GM12878 (cell line): Measurements from ENCODE around the gene PAPPA. TPM values are rescaled to one million over a fixed set of nuclear protein-coding genes. Genes with fewer than 3 reads are reported as not detected.

Experiments used
- ATAC-seq: fragments of 200-7000 bp; cut with Tn5 transposase; 3 replicates; pipeline ENCODE4 v1.9.1; 2020; ENCODE audit warnings: mild to moderate bottlenecking, moderate library complexity
- BruUV-seq: library from RNA; stranded (reverse); fragments of 400-500 nt; replicated peaks from 2 replicates; lab custom pipeline; 2021; lab: Mats Ljungman, UMichigan
- CTCF ChIA-PET: fragments of 300-600 bp; sonication (Branson Sonifier 250); formaldehyde crosslinking; extraction: SDS; loops from one replicate; lab custom pipeline; 2021; ENCODE audit warnings: inconsistent platforms; lab: Yijun Ruan, JAX
- POLR2A ChIA-PET: fragments of 350-600 bp; formaldehyde crosslinking; extraction: SDS; loops from one replicate; lab custom pipeline; 2021; ENCODE audit warnings: inconsistent platforms; lab: Charles Lee
- RAD21 ChIA-PET: fragments of 300-600 bp; sonication (Branson Sonifier 250); formaldehyde crosslinking; loops from one replicate; lab custom pipeline; 2023; ENCODE audit warnings: antibody characterized with exemption; ENCODE audit not compliant: unreplicated experiment; lab: Charles Lee
- SMC1A ChIA-PET: fragments of 300-600 bp; sonication (Branson Sonifier 250); formaldehyde crosslinking; loops from one replicate; lab custom pipeline; 2023; ENCODE audit not compliant: unreplicated experiment, uncharacterized antibody; lab: Charles Lee
- DNase-seq: peaks from one replicate; pipeline ENCODE4 v3.0.0-alpha.2; 2011; ENCODE audit warnings: low read depth, low spot score
- FAIRE-seq: peaks from 3 replicates; lab custom pipeline; 2011; peaks lifted over from hg19 to GRCh38; lab: Jason Lieb, UNC
- H2AFZ ChIP-seq: 2 replicates; pipeline ENCODE4 v1.6.0; 2011; ENCODE audit warnings: low read depth, low read length, control low read depth; ENCODE audit not compliant: control insufficient read depth
- H3K27ac ChIP-seq: 2 replicates; pipeline ENCODE4 v1.5.1; 2011; ENCODE audit warnings: control low read depth; ENCODE audit not compliant: control insufficient read depth, insufficient read depth
- H3K27me3 ChIP-seq, 2 experiments: replicated peaks in 1 of 2; 2 replicates each; pipeline versions ENCODE4 v1.6.0 to v1.6.1; 2011; ENCODE audit warnings: low read length in 1 of 2; ENCODE audit not compliant: control insufficient read depth in 2 of 2, insufficient read depth in 2 of 2
- H3K36me3 ChIP-seq, 2 experiments: 2 replicates each; pipeline ENCODE4 v1.5.1; 2011; ENCODE audit warnings: low read length in 1 of 2; ENCODE audit not compliant: control insufficient read depth in 2 of 2, insufficient read depth in 2 of 2
- H3K4me1 ChIP-seq: 2 replicates; pipeline ENCODE4 v1.6.1; 2011; ENCODE audit warnings: mild to moderate bottlenecking, low read length, moderate library complexity, mixed read lengths; ENCODE audit not compliant: control insufficient read depth, insufficient read depth
- H3K4me2 ChIP-seq: 2 replicates; pipeline ENCODE4 v1.6.0; 2011; ENCODE audit warnings: control low read depth; ENCODE audit not compliant: control insufficient read depth, insufficient read depth
- H3K4me3 ChIP-seq: fragments of 200-600 bp; sonication (generic); 2 replicates; pipeline ENCODE4 v1.5.1; 2016
- H3K79me2 ChIP-seq: 2 replicates; pipeline ENCODE4 v1.6.0; 2011; ENCODE audit warnings: low read length; ENCODE audit not compliant: control insufficient read depth, insufficient read depth
- H3K9ac ChIP-seq: 2 replicates; pipeline ENCODE4 v1.8.0; 2011; ENCODE audit warnings: low read length, control low read depth, mixed read lengths; ENCODE audit not compliant: control insufficient read depth, insufficient read depth
- H3K9me3 ChIP-seq: replicated peaks from 3 replicates; pipeline ENCODE4 v1.5.1; 2011; ENCODE audit warnings: mild to moderate bottlenecking, low read length; ENCODE audit not compliant: control insufficient read depth, insufficient read depth
- H4K20me1 ChIP-seq: 2 replicates; pipeline ENCODE4 v1.6.0; 2011; ENCODE audit not compliant: control insufficient read depth, insufficient read depth
- CHD1 ChIP-seq: IDR thresholded peaks from 2 replicates; pipeline ENCODE4 v1.6.1; 2012; ENCODE audit warnings: low read depth, low read length, improper control_type of control experiment
- CREM ChIP-seq: IDR thresholded peaks from 2 replicates; pipeline ENCODE4 v1.6.1; 2014; ENCODE audit warnings: antibody characterized with exemption, low read depth
- MEF2A ChIP-seq: IDR thresholded peaks from 2 replicates; pipeline ENCODE4 v1.6.1; 2011; ENCODE audit warnings: low read depth, mild to moderate bottlenecking, low read length, moderate library complexity; ENCODE audit not compliant: insufficient read depth
- PBX3 ChIP-seq: IDR thresholded peaks from 2 replicates; pipeline ENCODE4 v1.6.1; 2011; ENCODE audit warnings: mild to moderate bottlenecking, low read depth, low read length, moderate library complexity; ENCODE audit not compliant: insufficient replicate concordance
- RB1 ChIP-seq: fragments of 450-650 bp; formaldehyde crosslinking; IDR thresholded peaks from 2 replicates; pipeline ENCODE4 v1.6.1; 2017; ENCODE audit warnings: mild to moderate bottlenecking, borderline replicate concordance
- SMARCA5 ChIP-seq: fragments of 450-650 bp; IDR thresholded peaks from 2 replicates; pipeline ENCODE4 v1.6.1; 2017; ENCODE audit warnings: mild to moderate bottlenecking
- SRF ChIP-seq, 2 experiments: IDR thresholded peaks; 2 replicates each; pipeline ENCODE4 v1.6.1; 2011; ENCODE audit warnings: low read depth in 2 of 2, low read length in 2 of 2, mild to moderate bottlenecking in 1 of 2, moderate library complexity in 1 of 2
- STAT1 ChIP-seq: fragments of 450-650 bp; conservative IDR thresholded peaks from 2 replicates; pipeline ENCODE4 v1.6.1; 2014; ENCODE audit warnings: antibody characterized with exemption, mild to moderate bottlenecking
- WRNIP1 ChIP-seq: IDR thresholded peaks from 2 replicates; pipeline ENCODE4 v1.6.1; 2011; ENCODE audit warnings: low read depth, low read length, improper control_type of control experiment, borderline replicate concordance
- ZNF217 ChIP-seq: fragments of 450-650 bp; IDR thresholded peaks from 2 replicates; pipeline ENCODE4 v1.6.1; 2017; ENCODE audit warnings: antibody characterized with exemption, mild to moderate bottlenecking
- WGBS: methylation state at CpG from one replicate; pipeline ENCODE4 v1.1.6; 2016; ENCODE audit warnings: low lambda C conversion rate; ENCODE audit not compliant: insufficient replicate concordance, insufficient coverage; ENCODE audit errors: missing lambda C conversion rate; 5-methylcytosine and 5-hydroxymethylcytosine counted together
- in situ Hi-C: fragments of 300-500 bp; cut with MboI; formaldehyde crosslinking; loops from 9 replicates; pipeline ENCODE4 v1.14.3; 2018; ENCODE audit warnings: mixed read lengths
- intact Hi-C: fragments of 100-400 bp; cut with micrococcal nuclease; formaldehyde crosslinking; loops from one replicate; pipeline ENCODE4 v1.14.2; 2022; ENCODE audit not compliant: unreplicated experiment
- polyA plus RNA-seq, 11 experiments: library from polyadenylated mRNA; depleted of rRNA in 4 of 11; unstranded in 6 of 11; stranded (reverse) in 5 of 11; fragments of >200 nt; fragmentation: Nextera tagmentation in 4 of 11; fragmentation: Illumina TruSeq in 1 of 11; extraction: Ambion mirVana in 4 of 11; extraction: Trizol in 1 of 11; gene quantifications; 1 replicate in 1 of 11; 2 replicates in 10 of 11; pipeline versions ENCODE4 v1.2.1 to v1.2.3, GENCODE V29; 2011 to 2016; ENCODE audit warnings: inconsistent platforms in 2 of 11, missing spikeins in 2 of 11, low read depth in 1 of 11
- total RNA-seq, 4 experiments: library from RNA; depleted of rRNA in 3 of 4; stranded (reverse); fragments of >200 nt in 3 of 4; fragmentation: Illumina TruSeq in 1 of 4; extraction: Trizol in 1 of 4; gene quantifications; 2 replicates each; pipeline versions ENCODE4 v1.2.1 to v1.2.3, GENCODE V29; 2013 to 2021
- TF ChIP-seq, protein P1 (sequence below): fragments of 450-650 bp; IDR thresholded peaks from 2 replicates; pipeline ENCODE4 v1.6.1; 2016; ENCODE audit warnings: mild to moderate bottlenecking, moderate library complexity, borderline replicate concordance
- TF ChIP-seq, protein P2 (sequence below): fragments of 450-650 bp; IDR thresholded peaks from 2 replicates; pipeline ENCODE4 v1.6.1; 2017; ENCODE audit warnings: mild to moderate bottlenecking, moderate library complexity
- TF ChIP-seq, protein P3 (sequence below): fragments of 450-650 bp; IDR thresholded peaks from 2 replicates; pipeline ENCODE4 v1.6.1; 2017; ENCODE audit warnings: mild to moderate bottlenecking, low read depth, inconsistent platforms; ENCODE audit not compliant: poor library complexity, severe bottlenecking

Gene PAPPA
- total and polyA plus RNA-seq, 10 of the 15 experiments (the other 5 are each of a cell fraction or from before 2014, with no cell fraction given): under 0.01 to 0.19 (median 0.02) TPM; not detected in 4

DNA sequence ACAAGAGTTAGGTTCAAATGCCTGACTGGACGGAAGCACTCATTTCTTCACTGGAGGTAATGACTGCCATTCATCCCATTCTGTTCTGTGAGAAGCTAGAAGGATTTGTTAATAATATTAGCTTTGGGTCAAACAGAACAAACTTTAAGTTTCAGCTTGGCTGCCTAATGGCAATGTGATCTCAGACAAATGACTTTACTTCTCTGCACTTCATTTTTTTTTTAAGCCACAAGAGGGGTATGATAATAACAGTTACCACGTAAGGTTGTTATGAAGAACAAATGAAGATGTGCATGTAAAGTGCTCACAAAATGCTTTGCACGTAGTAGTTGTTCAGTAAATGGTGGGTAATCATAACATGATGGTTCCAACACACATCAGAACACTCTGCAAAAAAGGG is 199.4 kb downstream of the PAPPA start:
- WGBS: 6% methylated on average over 3 of the region's 3 CpGs
- intact Hi-C loops: no loop called here
- Histone ChIP-seq H2AFZ (no peak overlapping the region), H3K27me3 (no peaks in the 10 kb centered on the region), H3K79me2 (no peaks in the 10 kb centered on the region), H3K27ac (no peak overlapping the region), H3K9ac (no peak overlapping the region), H3K4me1 (no peaks in the 10 kb centered on the region), H3K4me2 (no peak overlapping the region), H4K20me1 (no peaks in the 10 kb centered on the region), H3K36me3 (no peaks in the 10 kb centered on the region), H3K9me3 (no peaks in the 10 kb centered on the region), H3K4me3 (no peak overlapping the region)
- RAD21 ChIA-PET: no interaction called here
- FAIRE-seq (no peak), ATAC-seq (no peak), DNase-seq (no peak)
- in situ Hi-C loops: no loop called here
- BruUV-seq: no TSS peak
- SMC1A ChIA-PET: no interaction called here
- CTCF ChIA-PET: interaction anchor here (1.2 kb wide), 1 partner anchor 142 kb away, joined by 3 read pairs; no protein-coding TSS in a partner anchor
- POLR2A ChIA-PET: no interaction called here
- TF ChIP-seq STAT1: no peak
- no peak for TF ChIP-seq RB1
- TF ChIP-seq WRNIP1: no peak
- TF ChIP-seq CHD1: no peak
- TF ChIP-seq ZNF217: no peak
- TF ChIP-seq, protein P1, sequence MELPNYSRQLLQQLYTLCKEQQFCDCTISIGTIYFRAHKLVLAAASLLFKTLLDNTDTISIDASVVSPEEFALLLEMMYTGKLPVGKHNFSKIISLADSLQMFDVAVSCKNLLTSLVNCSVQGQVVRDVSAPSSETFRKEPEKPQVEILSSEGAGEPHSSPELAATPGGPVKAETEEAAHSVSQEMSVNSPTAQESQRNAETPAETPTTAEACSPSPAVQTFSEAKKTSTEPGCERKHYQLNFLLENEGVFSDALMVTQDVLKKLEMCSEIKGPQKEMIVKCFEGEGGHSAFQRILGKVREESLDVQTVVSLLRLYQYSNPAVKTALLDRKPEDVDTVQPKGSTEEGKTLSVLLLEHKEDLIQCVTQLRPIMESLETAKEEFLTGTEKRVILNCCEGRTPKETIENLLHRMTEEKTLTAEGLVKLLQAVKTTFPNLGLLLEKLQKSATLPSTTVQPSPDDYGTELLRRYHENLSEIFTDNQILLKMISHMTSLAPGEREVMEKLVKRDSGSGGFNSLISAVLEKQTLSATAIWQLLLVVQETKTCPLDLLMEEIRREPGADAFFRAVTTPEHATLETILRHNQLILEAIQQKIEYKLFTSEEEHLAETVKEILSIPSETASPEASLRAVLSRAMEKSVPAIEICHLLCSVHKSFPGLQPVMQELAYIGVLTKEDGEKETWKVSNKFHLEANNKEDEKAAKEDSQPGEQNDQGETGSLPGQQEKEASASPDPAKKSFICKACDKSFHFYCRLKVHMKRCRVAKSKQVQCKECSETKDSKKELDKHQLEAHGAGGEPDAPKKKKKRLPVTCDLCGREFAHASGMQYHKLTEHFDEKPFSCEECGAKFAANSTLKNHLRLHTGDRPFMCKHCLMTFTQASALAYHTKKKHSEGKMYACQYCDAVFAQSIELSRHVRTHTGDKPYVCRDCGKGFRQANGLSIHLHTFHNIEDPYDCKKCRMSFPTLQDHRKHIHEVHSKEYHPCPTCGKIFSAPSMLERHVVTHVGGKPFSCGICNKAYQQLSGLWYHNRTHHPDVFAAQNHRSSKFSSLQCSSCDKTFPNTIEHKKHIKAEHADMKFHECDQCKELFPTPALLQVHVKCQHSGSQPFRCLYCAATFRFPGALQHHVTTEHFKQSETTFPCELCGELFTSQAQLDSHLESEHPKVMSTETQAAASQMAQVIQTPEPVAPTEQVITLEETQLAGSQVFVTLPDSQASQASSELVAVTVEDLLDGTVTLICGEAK: no peak
- TF ChIP-seq, protein P2, sequence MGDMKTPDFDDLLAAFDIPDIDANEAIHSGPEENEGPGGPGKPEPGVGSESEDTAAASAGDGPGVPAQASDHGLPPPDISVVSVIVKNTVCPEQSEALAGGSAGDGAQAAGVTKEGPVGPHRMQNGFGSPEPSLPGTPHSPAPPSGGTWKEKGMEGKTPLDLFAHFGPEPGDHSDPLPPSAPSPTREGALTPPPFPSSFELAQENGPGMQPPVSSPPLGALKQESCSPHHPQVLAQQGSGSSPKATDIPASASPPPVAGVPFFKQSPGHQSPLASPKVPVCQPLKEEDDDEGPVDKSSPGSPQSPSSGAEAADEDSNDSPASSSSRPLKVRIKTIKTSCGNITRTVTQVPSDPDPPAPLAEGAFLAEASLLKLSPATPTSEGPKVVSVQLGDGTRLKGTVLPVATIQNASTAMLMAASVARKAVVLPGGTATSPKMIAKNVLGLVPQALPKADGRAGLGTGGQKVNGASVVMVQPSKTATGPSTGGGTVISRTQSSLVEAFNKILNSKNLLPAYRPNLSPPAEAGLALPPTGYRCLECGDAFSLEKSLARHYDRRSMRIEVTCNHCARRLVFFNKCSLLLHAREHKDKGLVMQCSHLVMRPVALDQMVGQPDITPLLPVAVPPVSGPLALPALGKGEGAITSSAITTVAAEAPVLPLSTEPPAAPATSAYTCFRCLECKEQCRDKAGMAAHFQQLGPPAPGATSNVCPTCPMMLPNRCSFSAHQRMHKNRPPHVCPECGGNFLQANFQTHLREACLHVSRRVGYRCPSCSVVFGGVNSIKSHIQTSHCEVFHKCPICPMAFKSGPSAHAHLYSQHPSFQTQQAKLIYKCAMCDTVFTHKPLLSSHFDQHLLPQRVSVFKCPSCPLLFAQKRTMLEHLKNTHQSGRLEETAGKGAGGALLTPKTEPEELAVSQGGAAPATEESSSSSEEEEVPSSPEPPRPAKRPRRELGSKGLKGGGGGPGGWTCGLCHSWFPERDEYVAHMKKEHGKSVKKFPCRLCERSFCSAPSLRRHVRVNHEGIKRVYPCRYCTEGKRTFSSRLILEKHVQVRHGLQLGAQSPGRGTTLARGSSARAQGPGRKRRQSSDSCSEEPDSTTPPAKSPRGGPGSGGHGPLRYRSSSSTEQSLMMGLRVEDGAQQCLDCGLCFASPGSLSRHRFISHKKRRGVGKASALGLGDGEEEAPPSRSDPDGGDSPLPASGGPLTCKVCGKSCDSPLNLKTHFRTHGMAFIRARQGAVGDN: no peak
- no peak for TF ChIP-seq MEF2A
- TF ChIP-seq PBX3: no peak
- no peak for TF ChIP-seq SMARCA5
- no peak for TF ChIP-seq SRF (IDR thresholded peaks at IDR 0.05; ENCODE audit: low read depth in 2 of 2, low read length in 2 of 2)
- TF ChIP-seq, protein P3, sequence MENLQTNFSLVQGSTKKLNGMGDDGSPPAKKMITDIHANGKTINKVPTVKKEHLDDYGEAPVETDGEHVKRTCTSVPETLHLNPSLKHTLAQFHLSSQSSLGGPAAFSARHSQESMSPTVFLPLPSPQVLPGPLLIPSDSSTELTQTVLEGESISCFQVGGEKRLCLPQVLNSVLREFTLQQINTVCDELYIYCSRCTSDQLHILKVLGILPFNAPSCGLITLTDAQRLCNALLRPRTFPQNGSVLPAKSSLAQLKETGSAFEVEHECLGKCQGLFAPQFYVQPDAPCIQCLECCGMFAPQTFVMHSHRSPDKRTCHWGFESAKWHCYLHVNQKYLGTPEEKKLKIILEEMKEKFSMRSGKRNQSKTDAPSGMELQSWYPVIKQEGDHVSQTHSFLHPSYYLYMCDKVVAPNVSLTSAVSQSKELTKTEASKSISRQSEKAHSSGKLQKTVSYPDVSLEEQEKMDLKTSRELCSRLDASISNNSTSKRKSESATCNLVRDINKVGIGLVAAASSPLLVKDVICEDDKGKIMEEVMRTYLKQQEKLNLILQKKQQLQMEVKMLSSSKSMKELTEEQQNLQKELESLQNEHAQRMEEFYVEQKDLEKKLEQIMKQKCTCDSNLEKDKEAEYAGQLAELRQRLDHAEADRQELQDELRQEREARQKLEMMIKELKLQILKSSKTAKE: no peak
- TF ChIP-seq CREM: no peak
